ENCODE measurements around the gene RBM14. TPM values are rescaled to one million over a fixed set of nuclear protein-coding genes. Genes with fewer than 3 reads are reported as not detected.
A peak's percentile ranks its signal among the peaks of the same experiment; 100 is the strongest.

The RBM14 gene
- total and polyA plus RNA-seq, 2 donors (not counting 3 experiments of a cell fraction or from before 2014, with no cell fraction given): 44.0 to 104 TPM

DNA sequence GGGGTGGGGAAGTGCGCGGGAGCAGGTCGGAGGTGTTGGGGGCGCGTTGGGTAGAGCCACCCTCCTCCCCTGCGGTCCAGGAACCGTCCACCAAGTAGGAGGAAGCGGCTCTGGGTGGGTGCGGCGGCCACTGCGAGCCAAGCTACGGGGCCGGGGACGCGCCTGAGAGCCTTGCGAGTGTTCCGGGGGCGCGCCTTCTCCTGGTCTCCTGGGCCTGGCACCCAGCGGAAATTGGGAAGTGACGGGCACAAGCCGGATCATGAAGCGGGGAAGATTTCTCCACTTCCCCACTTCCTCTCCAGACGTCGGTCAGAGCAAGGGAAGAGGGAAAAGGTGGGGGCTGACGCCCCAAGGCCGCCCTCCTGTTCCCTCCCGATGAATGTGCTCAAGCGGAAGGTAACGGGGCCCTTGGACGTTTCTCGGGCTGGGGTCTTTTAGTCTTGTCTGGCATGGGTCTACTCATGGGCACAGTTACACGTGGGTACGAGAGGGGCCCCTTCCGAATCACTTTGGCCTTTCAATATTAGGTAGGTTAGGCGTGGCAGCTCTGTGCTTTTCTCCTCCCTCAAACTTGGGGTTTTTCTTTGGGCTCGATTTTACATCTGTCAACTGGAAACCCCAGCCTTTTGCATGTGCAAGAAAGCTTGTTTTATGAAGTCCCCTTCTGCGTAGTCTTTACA, 865 bp downstream of the RBM14 start:
- Histone ChIP-seq H3K9ac (replicated peaks; ENCODE audit: extremely low read depth, insufficient read depth, low read length) (peak overlapping the region; percentile 68), H3K4me2 (ENCODE audit: insufficient read depth, low read length) (peak overlapping the region; percentile 94), H3K4me1 (ENCODE audit: control insufficient read depth, extremely low read depth, insufficient read depth, low read length) (peaks cover 24% of the 10 kb centered on the region), H3K4me3 (replicated peaks in 1 of 3; ENCODE audit: insufficient read depth in 1 of 3, low read depth in 1 of 3, low read length in 3 of 3) (peak overlapping the region; percentile 55 to 93 (median 75)), H3K27ac (ENCODE audit: insufficient read depth, low read depth, low read length) (peak overlapping the region; percentile 37), H2AFZ (ENCODE audit: low read depth, low read length) (no peak overlapping the region), H3K79me2 (ENCODE audit: control insufficient read depth, insufficient read depth, low read length) (peaks cover 57% of the 10 kb centered on the region), H3K9me3 (replicated peaks; ENCODE audit: control insufficient read depth, insufficient read depth, low read length) (no peaks in the 10 kb centered on the region), H3K36me3 (ENCODE audit: control insufficient read depth in 2 of 2, extremely low read depth in 1 of 2, insufficient read depth in 2 of 2, low read length in 2 of 2) (no peaks in the 10 kb centered on the region), H3K27me3 (ENCODE audit: control insufficient read depth in 2 of 2, insufficient read depth in 2 of 2, low read length in 2 of 2) (no peaks in the 10 kb centered on the region), H3K9me1 (replicated peaks; ENCODE audit: control insufficient read depth, extremely low read depth, insufficient read depth, low read length) (no peaks in the 10 kb centered on the region), H4K20me1 (replicated peaks; ENCODE audit: control insufficient read depth, extremely low read depth, insufficient read depth, low read length) (peaks cover 10% of the 10 kb centered on the region)
- no peak for TF ChIP-seq GATA2 (IDR thresholded peaks at IDR 0.05; ENCODE audit: insufficient read depth, insufficient read length, low read depth, low read length)
- no peak for TF ChIP-seq FOS (IDR thresholded peaks at IDR 0.05; ENCODE audit: borderline replicate concordance, insufficient read depth, low read length)
- no peak for TF ChIP-seq EZH2 (IDR thresholded peaks at IDR 0.05; ENCODE audit: borderline replicate concordance, low read depth, low read length, severe bottlenecking)
- TF ChIP-seq, protein P1, sequence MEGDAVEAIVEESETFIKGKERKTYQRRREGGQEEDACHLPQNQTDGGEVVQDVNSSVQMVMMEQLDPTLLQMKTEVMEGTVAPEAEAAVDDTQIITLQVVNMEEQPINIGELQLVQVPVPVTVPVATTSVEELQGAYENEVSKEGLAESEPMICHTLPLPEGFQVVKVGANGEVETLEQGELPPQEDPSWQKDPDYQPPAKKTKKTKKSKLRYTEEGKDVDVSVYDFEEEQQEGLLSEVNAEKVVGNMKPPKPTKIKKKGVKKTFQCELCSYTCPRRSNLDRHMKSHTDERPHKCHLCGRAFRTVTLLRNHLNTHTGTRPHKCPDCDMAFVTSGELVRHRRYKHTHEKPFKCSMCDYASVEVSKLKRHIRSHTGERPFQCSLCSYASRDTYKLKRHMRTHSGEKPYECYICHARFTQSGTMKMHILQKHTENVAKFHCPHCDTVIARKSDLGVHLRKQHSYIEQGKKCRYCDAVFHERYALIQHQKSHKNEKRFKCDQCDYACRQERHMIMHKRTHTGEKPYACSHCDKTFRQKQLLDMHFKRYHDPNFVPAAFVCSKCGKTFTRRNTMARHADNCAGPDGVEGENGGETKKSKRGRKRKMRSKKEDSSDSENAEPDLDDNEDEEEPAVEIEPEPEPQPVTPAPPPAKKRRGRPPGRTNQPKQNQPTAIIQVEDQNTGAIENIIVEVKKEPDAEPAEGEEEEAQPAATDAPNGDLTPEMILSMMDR (IDR thresholded peaks at IDR 0.05; ENCODE audit: extremely low read depth in 1 of 2, insufficient read depth in 1 of 2, low read depth in 1 of 2, low read length in 2 of 2): no peak
- TF ChIP-seq, protein P2, sequence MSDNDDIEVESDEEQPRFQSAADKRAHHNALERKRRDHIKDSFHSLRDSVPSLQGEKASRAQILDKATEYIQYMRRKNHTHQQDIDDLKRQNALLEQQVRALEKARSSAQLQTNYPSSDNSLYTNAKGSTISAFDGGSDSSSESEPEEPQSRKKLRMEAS (IDR thresholded peaks at IDR 0.05; ENCODE audit: insufficient read depth, insufficient read length): no peak
- TF ChIP-seq JUN (IDR thresholded peaks at IDR 0.05; ENCODE audit: borderline replicate concordance, insufficient read depth, insufficient read length, low read depth): no peak
- no peak for TF ChIP-seq MYC (IDR thresholded peaks at IDR 0.05; ENCODE audit: low read depth, low read length)
- TF ChIP-seq POLR2A (IDR thresholded peaks at IDR 0.05; ENCODE audit: low read depth, low read length): no peak
- no peak for TF ChIP-seq POLR2AphosphoS5 (IDR thresholded peaks at IDR 0.05; ENCODE audit: insufficient read depth, low read depth, low read length)
- POLR2A ChIA-PET: interaction anchor here (0.5 to 2.0 kb wide), 11 partner anchors 10 to 72 kb away, joined by 3 to 26 read pairs (median 7); partner anchors contain the start of genes CTSF, RBM4, RBM4B and ZDHHC24
- intact Hi-C loops (cut with micrococcal nuclease) (no loop called here), dilution Hi-C loops (cut with MboI; ENCODE audit: extremely low pct_ligation_motif_present, low sequenced_read_pairs) (no loop called here)
- CTCF ChIA-PET: interaction anchor here (1.0 to 2.2 kb wide), 4 partner anchors 21 to 61 kb away, joined by 4 to 14 read pairs (median 4); partner anchors contain the start of genes CCDC87, CCS and RBM4B
- BruUV-seq (replicated peaks): no TSS peak
- DNase-seq (ENCODE audit: low read depth, low spot score): no peak
- no peak for FAIRE-seq
